Stimulated activated naive CD8-positive, alpha-beta T cell treated with anti-CD3 and anti-CD28 coated beads, Interleukin-15, Interleukin-2, amounts not matched to agents 100 U/mL and 50 U/mL, for 24 hours (primary cell): Measurements from ENCODE around the gene GSPT1.
"Not testable (repeated sequence)": the region's sequence is repeated elsewhere in the genome, so short reads cannot be mapped to it uniquely, and the experiment has no call there.

ENCODE experiments used
- ATAC-seq: fragments of 150-1000 bp; cut with Tn5 transposase; one replicate; pipeline ENCODE4 v1.10.0; 2021
- DNase-seq: peaks from one replicate; pipeline ENCODE4 v3.0.0; 2021

GSPT1 gene

GRCh38 chr16:11857161-11857560 is 58.6 kb downstream of the GSPT1 start:
- DNase-seq (no peak), ATAC-seq (no peak)

DNA sequence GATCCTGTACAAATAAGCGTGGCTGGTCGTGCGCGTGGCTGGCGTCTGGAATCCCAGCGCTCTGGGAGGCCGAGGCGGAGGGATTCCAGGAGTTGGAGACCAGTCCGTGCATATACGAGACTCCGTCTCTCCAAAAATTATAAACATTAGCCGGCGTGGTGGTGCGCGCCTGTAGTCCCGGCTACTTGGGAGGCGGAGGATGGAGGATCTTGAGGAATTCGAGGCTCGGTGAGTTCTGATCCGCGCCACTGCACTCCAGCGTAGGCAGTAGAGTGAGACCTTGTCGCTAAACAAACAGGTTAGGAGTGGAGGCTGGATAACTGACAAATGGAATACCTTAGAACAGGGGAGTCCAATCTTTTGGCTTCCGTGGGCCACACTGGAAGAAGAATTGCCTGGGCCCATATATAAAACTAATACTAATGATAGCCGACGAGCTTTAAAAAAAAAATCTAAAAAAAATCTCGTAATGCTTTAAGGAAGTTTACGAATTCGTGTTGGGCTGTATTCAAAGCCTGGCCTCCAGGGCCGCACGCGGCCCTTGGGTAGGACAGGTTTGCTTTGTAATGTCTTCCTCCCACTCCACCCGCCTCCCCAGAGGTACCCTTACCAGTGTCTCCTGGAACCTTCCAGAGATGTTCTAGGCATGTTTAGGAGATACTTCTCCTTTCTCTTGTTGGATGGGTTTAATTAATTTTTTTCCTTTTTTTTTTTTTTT is 63.5 kb downstream of the GSPT1 start:
- DNase-seq = peak; percentile 25
- no peak for ATAC-seq

DNA sequence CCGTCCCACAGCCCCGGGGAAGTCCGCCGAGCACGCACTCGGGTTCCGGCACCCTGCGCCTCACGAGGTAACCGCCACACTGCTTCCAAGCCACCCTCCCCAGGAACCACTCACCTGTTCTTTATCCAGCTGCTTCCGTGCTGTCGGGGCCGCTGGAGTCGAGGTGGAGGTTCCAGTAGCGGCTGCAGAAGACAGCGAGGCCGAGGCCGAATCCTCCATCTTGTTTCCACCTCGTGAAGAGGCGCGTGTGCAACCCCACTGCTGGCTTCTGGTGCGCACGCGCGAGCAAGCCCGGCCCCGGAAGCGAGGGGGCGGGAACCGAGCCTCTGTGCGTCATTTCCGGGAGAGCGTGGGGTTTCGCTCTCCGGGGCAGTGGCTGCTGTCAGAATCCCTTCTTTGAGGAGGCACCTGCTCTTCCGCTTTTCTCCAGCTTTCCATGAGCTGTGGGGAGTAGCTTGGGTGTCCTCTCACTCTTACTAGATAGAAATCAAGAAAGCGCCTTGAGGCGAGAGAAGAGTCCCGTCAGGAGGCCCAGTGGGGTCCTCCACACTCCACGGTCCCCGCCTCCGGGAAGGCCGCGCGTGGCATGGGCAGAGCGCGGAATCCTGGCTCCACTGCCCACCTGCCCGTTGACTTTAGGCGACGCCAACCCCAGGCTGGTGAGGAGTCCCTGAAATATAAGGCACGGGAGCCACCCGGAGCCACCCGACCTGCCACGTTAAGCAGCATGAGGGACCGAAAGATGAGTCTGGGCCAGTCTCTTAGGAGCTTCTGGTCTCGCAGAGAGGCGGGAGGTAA is 64.3 kb downstream of the GSPT1 start, which contains the start of gene RSL1D1:
RSL1D1 (minus strand) TSS at position 249 of the 798 bp plus-strand sequence; CDS start at position 219, 30 bp downstream.
- DNase-seq (peak; percentile 94), ATAC-seq (peak; percentile 88)

DNA sequence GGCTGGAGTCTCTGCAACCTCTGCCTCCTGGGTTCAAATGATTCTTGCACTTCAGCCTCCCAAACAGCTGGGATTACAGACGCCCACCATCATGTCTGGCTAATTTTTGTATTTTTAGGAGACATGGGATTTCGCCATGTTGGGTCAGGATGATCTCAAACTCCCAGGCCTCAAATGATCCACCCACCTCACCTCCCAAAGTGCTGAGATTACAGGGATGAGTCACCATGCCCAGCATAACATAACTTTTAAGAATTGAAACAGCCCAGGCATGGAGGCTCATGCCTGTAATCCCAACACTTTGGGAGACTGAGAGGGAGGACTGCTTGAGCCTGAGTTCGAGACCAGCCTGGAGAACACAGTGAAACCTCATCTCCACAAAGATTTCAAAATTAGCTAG is 66.9 kb downstream of the GSPT1 start:
- ATAC-seq (no peak), DNase-seq (no peak)

DNA sequence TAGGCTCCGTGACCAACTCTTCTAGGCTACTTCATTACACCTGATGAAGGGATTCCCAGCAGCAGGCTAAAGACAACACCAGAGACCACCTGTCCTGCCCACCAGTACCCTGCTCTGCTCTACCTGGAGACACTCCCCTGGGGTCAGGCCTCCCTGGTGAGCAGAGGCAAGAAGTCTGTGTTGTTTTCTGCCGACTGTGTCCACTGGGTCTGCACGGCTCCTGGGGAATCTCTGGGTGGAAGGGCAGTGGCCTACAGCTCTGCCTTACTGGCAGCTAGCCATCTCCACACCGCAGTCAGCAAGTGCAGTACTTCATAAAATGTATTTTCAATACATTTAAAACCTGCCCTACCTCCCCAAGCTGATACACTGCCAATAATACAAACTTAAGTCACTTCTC is 71.3 kb downstream of the GSPT1 start:
- no peak for DNase-seq
- ATAC-seq = no peak

- ATAC-seq (no peak), DNase-seq (no peak)
Measured at GRCh38 chr16:11843861-11844260, 71.9 kb downstream of the GSPT1 start.

GRCh38 chr16:11843206-11843605 is 72.5 kb downstream of the GSPT1 start:
- ATAC-seq = no peak

GRCh38 chr16:11841026-11841425 is 74.7 kb downstream of the GSPT1 start:
- no peak for DNase-seq
- ATAC-seq = no peak

More at GRCh38 chr16:11843206-11843605, 72.5 kb downstream of the GSPT1 start:
- DNase-seq = no peak

- no peak for DNase-seq
- ATAC-seq = no peak
Measured at GRCh38 chr16:11836650-11837244, 79.0 kb downstream of the GSPT1 start.

- DNase-seq (no peak), ATAC-seq (no peak)
Measured at GRCh38 chr16:11835891-11836649, 79.7 kb downstream of the GSPT1 start.

GRCh38 chr16:11835309-11835708 is 80.4 kb downstream of the GSPT1 start:
- no peak for DNase-seq
- ATAC-seq = no peak

GRCh38 chr16:11833951-11834695 is 81.6 kb downstream of the GSPT1 start:
- ATAC-seq (no peak), DNase-seq (no peak)

GRCh38 chr16:11828696-11829095 is 87.1 kb downstream of the GSPT1 start:
- ATAC-seq = no peak
- no peak for DNase-seq

DNA sequence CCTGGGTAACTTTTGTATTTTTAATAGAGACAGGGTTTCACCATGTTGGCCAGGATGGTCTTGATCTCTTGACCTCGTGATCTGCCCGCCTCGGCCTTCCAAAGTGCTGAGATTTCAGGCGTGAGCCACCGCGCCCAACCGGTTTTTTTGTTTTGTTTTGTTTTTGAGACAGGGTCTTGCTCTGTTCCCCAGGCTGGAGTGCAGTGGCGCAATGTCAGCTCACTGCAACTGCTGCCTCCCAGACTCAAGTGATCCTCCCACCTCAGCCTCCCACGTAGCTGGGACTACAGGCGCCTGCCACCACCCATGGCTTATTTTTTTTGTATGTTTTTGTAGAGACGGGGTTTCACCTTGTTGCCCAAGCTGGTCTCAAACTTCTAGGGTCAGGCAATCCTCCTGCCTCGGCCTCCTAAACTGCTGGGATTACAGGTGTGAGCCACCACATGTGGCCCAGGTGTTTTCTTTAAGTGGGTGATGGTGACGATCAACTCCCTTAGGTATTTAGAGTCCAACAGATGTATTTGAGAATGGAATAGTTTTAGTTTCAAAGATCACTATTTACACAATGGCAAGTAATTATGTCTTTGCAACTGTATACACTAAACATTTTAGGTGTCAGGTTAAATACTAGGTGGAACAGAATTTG is 90.1 kb downstream of the GSPT1 start:
- DNase-seq, ATAC-seq: not testable (repeated sequence)

- ATAC-seq (no peak), DNase-seq (no peak)
Measured at GRCh38 chr16:11824362-11824761, 91.4 kb downstream of the GSPT1 start.

DNA sequence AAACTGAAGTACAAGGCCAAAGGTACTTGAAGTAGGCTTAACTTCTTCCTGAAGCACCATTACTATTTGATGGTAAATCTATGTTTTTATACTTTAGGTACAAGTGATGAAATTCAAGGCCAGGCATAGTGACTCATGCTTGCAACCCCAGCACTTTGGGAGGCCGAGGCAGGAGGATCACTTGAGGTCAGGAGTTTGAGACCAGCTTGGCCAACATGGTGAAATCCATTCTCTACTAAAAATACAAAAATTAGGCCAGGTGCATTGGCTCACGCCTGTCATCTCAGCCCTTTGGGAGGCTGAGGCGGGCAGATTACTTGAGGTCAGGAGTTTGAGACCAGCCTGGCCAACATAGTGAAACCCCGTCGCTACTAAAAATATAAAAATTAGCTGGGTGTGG is 92.1 kb downstream of the GSPT1 start:
- DNase-seq, ATAC-seq: not testable (repeated sequence)

DNA sequence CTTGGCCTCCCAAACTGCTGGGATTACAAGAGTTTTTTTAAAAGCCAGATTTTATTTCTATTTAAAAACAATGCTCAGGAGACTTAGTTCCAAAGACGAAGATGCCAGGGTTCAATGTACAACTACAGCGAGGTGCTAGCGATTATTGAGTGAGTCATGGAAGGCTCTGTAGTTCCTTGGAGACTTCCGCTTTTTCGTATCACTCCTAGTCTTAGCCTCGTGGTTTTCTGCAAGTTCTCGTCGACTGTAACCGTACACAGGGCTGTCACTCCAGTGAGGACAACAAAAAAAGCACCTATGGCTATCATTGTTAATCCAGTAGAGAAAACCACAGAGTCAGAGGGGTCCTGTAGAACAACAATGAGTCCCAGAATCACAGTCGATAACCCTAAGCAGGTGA is 96.0 kb downstream of the GSPT1 start:
- DNase-seq (no peak), ATAC-seq (peak; percentile 36)

DNA sequence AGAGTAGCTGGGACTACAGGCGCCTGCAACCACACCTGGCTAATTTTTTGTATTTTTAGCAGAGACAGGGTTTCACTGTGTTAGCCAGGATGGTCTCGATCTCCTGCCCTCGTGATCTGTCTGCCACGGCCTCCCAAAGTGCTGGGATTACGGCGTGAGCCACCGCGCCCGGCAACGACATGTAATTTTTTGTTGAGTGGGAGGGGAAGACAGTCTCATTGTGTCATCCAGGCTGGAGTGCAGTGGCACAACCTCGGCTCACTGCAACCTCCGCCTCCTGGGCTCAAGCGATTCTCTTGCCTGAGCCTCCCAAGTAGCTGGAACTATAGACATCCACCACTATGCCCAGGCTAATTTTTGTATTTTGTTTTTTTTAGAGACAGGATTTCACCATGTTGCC is 96.8 kb downstream of the GSPT1 start:
- not testable (repeated sequence) for ATAC-seq, DNase-seq
